ENCODE data around the gene KRTAP17-1.
A peak's percentile ranks its signal among the peaks of the same experiment; 100 is the strongest.

The KRTAP17-1 gene

DNA sequence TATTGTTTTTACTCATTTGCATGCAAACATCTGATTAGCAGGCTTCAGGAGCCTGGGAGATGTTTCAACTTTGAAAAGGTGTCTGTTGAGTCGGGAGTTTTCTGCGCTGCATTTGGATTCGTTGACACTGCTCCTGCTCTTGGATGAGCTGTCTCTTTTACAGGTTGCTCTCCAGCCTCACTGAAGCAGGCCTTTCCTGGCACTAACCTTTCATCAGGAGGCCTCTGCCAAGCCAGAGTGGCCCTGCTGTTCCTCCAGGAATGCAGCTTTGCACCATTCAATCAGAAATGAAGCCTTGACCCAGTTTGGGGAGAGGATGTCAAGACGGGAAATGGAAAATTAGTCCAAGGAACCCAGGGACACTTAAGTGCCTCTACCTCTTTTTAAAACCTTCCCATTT is 12.5 kb downstream of the KRTAP17-1 start:
- TF ChIP-seq SPI1 (IDR thresholded peaks at IDR 0.05; ENCODE audit: borderline replicate concordance, low read depth) (no peak), POLR2AphosphoS5 (IDR thresholded peaks at IDR 0.05; ENCODE audit: low read depth) (no peak), GABPA (IDR thresholded peaks at IDR 0.05; ENCODE audit: low read depth) (no peak)
- TF ChIP-seq, protein P1, sequence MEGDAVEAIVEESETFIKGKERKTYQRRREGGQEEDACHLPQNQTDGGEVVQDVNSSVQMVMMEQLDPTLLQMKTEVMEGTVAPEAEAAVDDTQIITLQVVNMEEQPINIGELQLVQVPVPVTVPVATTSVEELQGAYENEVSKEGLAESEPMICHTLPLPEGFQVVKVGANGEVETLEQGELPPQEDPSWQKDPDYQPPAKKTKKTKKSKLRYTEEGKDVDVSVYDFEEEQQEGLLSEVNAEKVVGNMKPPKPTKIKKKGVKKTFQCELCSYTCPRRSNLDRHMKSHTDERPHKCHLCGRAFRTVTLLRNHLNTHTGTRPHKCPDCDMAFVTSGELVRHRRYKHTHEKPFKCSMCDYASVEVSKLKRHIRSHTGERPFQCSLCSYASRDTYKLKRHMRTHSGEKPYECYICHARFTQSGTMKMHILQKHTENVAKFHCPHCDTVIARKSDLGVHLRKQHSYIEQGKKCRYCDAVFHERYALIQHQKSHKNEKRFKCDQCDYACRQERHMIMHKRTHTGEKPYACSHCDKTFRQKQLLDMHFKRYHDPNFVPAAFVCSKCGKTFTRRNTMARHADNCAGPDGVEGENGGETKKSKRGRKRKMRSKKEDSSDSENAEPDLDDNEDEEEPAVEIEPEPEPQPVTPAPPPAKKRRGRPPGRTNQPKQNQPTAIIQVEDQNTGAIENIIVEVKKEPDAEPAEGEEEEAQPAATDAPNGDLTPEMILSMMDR (IDR thresholded peaks at IDR 0.05; ENCODE audit: insufficient read depth, low read length), result no peak
- TF ChIP-seq, protein P2, sequence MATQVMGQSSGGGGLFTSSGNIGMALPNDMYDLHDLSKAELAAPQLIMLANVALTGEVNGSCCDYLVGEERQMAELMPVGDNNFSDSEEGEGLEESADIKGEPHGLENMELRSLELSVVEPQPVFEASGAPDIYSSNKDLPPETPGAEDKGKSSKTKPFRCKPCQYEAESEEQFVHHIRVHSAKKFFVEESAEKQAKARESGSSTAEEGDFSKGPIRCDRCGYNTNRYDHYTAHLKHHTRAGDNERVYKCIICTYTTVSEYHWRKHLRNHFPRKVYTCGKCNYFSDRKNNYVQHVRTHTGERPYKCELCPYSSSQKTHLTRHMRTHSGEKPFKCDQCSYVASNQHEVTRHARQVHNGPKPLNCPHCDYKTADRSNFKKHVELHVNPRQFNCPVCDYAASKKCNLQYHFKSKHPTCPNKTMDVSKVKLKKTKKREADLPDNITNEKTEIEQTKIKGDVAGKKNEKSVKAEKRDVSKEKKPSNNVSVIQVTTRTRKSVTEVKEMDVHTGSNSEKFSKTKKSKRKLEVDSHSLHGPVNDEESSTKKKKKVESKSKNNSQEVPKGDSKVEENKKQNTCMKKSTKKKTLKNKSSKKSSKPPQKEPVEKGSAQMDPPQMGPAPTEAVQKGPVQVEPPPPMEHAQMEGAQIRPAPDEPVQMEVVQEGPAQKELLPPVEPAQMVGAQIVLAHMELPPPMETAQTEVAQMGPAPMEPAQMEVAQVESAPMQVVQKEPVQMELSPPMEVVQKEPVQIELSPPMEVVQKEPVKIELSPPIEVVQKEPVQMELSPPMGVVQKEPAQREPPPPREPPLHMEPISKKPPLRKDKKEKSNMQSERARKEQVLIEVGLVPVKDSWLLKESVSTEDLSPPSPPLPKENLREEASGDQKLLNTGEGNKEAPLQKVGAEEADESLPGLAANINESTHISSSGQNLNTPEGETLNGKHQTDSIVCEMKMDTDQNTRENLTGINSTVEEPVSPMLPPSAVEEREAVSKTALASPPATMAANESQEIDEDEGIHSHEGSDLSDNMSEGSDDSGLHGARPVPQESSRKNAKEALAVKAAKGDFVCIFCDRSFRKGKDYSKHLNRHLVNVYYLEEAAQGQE (IDR thresholded peaks at IDR 0.05; ENCODE audit: insufficient replicate concordance, low read depth), result no peak
- no peak overlapping the region for H3K27ac ChIP-seq (replicated peaks)
- no peak for DNase-seq (ENCODE audit: low read depth in 1 of 2, low spot score in 1 of 2)
- H3K4me3 ChIP-seq (replicated peaks; ENCODE audit: insufficient read depth, low read length), result no peak overlapping the region
- no peaks in the 10 kb centered on the region for H3K27me3 ChIP-seq (ENCODE audit: insufficient read depth, poor library complexity, severe bottlenecking)

DNA sequence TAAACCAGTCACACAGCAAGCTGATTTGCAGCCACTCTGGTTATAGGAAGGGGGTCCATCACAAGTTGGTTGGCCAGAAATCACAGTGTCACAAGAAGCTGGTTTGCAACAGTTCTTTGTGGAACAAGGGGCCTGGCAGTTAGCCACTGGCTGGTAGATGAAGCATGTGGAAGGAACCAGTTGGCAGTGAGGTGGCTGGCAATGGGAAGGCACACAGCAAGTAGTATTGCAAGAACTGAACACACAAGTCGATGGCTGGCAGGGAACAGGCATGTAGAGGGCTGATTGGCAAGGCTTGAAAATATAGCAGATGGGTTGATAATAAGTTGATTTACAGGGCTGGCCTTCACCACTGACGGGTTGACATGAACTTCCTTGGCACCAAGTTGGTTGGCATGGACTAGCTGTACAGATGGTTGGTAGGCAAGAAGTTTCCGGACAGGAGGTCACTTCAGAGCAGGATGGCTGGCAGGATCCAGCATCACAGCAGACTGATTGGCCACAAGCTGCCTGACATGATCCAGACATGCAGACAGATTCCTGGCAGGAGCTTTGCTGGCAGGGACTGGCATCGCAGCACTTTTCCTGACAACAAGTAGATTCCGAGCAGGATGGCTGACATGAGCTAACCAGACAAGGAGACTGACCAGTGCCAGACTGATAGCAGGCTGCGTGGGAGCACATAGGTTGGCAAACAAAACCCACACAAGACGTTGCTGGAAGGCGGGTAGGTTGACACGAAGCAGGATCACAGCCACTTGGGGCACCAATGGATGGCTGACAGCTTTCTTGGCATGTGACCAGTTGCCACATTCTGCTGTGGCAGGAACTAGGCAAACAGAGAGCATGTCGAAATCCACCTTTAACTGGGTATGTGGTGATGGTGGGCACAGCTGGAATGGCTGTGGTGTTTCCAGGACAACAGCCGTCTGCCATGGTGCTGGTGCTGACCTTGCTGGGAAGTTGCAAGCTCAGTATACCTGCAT is 13.3 kb downstream of the KRTAP17-1 start, which contains the start of gene KRTAP29-1:
Gene KRTAP29-1 (minus strand): TSS at position 936 of the 986 bp plus-strand sequence. CDS start 0 bp downstream, at position 936.
- DNase-seq (ENCODE audit: low read depth in 1 of 2, low spot score in 1 of 2), result peak in 1 of 2 experiments; percentile 61
- Histone ChIP-seq H3K27me3 (ENCODE audit: insufficient read depth, poor library complexity, severe bottlenecking) (no peaks in the 10 kb centered on the region), H3K4me3 (replicated peaks; ENCODE audit: insufficient read depth, low read length) (no peak within 1 kb of the TSS), H3K27ac (replicated peaks) (no peak within 1 kb of the TSS)
- TF ChIP-seq, protein P2 (IDR thresholded peaks at IDR 0.05; ENCODE audit: insufficient replicate concordance, low read depth), result no peak
- TF ChIP-seq POLR2AphosphoS5 (IDR thresholded peaks at IDR 0.05; ENCODE audit: low read depth) (0 out of 2 replicates have a peak, but pooled peaks have one; percentile 35), SPI1 (IDR thresholded peaks at IDR 0.05; ENCODE audit: borderline replicate concordance, low read depth) (no peak), GABPA (IDR thresholded peaks at IDR 0.05; ENCODE audit: low read depth) (no peak)
- TF ChIP-seq, protein P1 (IDR thresholded peaks at IDR 0.05; ENCODE audit: insufficient read depth, low read length), result no peak

DNA sequence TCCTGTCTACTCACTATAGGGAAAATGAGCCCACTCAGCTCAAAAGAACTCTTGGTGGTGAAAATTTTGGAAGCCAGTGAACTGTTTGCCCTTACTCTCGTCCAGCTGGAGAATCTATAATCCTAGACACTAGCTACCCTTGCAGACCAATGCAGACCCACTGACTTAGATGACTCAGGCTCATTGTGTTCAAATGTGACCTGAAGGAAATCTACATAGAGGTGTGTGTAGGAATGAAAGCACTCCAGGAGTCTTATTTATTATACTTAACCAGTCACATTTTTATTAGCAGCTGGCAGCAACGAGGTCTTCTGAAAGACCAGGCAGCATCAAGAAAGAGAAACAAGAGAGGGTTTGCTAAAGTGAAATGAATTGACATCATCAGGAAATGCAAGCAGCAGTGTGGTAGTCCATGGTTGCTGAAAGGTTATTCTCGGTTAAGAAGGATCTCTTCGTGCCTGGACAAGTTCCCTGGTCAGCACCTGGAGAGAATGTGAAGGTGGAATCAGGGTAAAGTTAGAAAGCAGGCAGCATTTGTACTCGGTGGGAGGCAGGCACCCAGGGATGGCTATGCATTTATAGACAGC is 14.2 kb downstream of the KRTAP17-1 start:
- Histone ChIP-seq H3K27ac (replicated peaks) (no peak overlapping the region), H3K27me3 (ENCODE audit: insufficient read depth, poor library complexity, severe bottlenecking) (no peaks in the 10 kb centered on the region), H3K4me3 (replicated peaks; ENCODE audit: insufficient read depth, low read length) (no peak overlapping the region)
- TF ChIP-seq, protein P2 (IDR thresholded peaks at IDR 0.05; ENCODE audit: insufficient replicate concordance, low read depth), result no peak
- TF ChIP-seq, protein P1 (IDR thresholded peaks at IDR 0.05; ENCODE audit: insufficient read depth, low read length), result no peak
- no peak for TF ChIP-seq SPI1 (IDR thresholded peaks at IDR 0.05; ENCODE audit: borderline replicate concordance, low read depth)
- TF ChIP-seq POLR2AphosphoS5 (IDR thresholded peaks at IDR 0.05; ENCODE audit: low read depth), result no peak
- no peak for TF ChIP-seq GABPA (IDR thresholded peaks at IDR 0.05; ENCODE audit: low read depth)
- DNase-seq (ENCODE audit: low read depth in 1 of 2, low spot score in 1 of 2), result no peak

Measured in HL-60 (cell line).